SKM-1 treated with dmso at 0.1 percent for 144 hours (cell line): ENCODE measurements around the gene WDR44.
"Not testable (repeated sequence)": the region's sequence is repeated elsewhere in the genome, so short reads cannot be mapped to it uniquely, and the experiment has no call there.

ENCODE experiments used
- DNase-seq: peaks from one replicate; lab custom pipeline; 2025; ENCODE audit not compliant: unreplicated experiment; lab: John Stamatoyannopoulos, UW

The WDR44 gene

GRCh38 chrX:118356154-118356701 lies 10.3 kb downstream of the WDR44 start:
- DNase-seq: no peak

- DNase-seq: no peak
Observed at GRCh38 chrX:118360429-118361125, 14.7 kb downstream of the WDR44 start.

GRCh38 chrX:118364261-118364660 lies 18.4 kb downstream of the WDR44 start:
- no peak for DNase-seq

GRCh38 chrX:118367338-118367737 lies 21.4 kb downstream of the WDR44 start:
- DNase-seq: no peak

- DNase-seq: no peak
Observed at GRCh38 chrX:118368398-118368797, 22.5 kb downstream of the WDR44 start.

GRCh38 chrX:118370921-118371624 lies 25.2 kb downstream of the WDR44 start:
- DNase-seq: no peak

GRCh38 chrX:118373538-118373937 lies 27.6 kb downstream of the WDR44 start:
- no peak for DNase-seq

- DNase-seq: no peak
Observed at GRCh38 chrX:118383120-118383519, 37.2 kb downstream of the WDR44 start.

GRCh38 chrX:118392716-118393115 lies 46.8 kb downstream of the WDR44 start:
- DNase-seq: no peak

GRCh38 chrX:118396113-118396512 lies 50.2 kb downstream of the WDR44 start:
- no peak for DNase-seq

- DNase-seq: no peak
Observed at GRCh38 chrX:118418811-118419251, 72.9 kb downstream of the WDR44 start.

GRCh38 chrX:118420462-118420861 lies 74.6 kb downstream of the WDR44 start:
- no peak for DNase-seq

- no peak for DNase-seq
Observed at GRCh38 chrX:118423558-118423957, 77.7 kb downstream of the WDR44 start.

GRCh38 chrX:118432799-118433198 lies 86.9 kb downstream of the WDR44 start:
- no peak for DNase-seq

- DNase-seq: no peak
Observed at GRCh38 chrX:118437283-118437682, 91.4 kb downstream of the WDR44 start.

GRCh38 chrX:118448273-118448783 lies 102.4 kb downstream of the WDR44 start:
- no peak for DNase-seq

- DNase-seq: no peak
Observed at GRCh38 chrX:118455013-118455412, 109.1 kb downstream of the WDR44 start.

GRCh38 chrX:118459494-118459893 lies 113.6 kb downstream of the WDR44 start:
- peak; percentile 17 for DNase-seq

- DNase-seq: peak; percentile 1
Observed at GRCh38 chrX:118464501-118464900, 118.6 kb downstream of the WDR44 start.

- no peak for DNase-seq
Observed at GRCh38 chrX:118468122-118468521, 122.2 kb downstream of the WDR44 start.

GRCh38 chrX:118470721-118471347 lies 124.9 kb downstream of the WDR44 start:
- not testable (repeated sequence) for DNase-seq

GRCh38 chrX:118474586-118474985 lies 128.7 kb downstream of the WDR44 start:
- no peak for DNase-seq
